ENCODE data around the gene RAPGEF5. TPM values are rescaled to one million over a fixed set of nuclear protein-coding genes. Genes with fewer than 3 reads are reported as not detected.
A peak's percentile ranks its signal among the peaks of the same experiment; 100 is the strongest.

The RAPGEF5 gene, protein sequence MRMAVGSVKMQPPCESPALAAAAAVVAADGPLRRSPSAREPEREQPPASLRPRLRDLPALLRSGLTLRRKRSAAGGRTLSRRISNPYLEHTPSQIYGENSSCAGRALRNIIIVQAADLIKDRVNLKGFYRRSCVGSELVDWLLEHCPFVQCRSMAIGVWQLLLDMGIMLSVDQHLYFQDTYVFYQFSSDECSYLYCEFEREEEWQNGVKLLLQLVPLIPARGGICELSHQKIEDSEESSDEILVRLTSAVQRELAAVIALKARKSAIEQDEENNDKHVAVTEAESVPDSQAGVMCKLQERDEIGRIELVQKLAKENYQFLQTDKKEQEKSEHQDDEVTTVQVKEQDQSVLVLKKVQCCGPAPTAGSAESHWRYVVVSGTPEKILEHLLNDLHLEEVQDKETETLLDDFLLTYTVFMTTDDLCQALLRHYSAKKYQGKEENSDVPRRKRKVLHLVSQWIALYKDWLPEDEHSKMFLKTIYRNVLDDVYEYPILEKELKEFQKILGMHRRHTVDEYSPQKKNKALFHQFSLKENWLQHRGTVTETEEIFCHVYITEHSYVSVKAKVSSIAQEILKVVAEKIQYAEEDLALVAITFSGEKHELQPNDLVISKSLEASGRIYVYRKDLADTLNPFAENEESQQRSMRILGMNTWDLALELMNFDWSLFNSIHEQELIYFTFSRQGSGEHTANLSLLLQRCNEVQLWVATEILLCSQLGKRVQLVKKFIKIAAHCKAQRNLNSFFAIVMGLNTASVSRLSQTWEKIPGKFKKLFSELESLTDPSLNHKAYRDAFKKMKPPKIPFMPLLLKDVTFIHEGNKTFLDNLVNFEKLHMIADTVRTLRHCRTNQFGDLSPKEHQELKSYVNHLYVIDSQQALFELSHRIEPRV
- total RNA-seq (2014; rRNA removed; shearing (Covaris generic)): 8.9 and 9.3 TPM in 2 replicates

- peak; percentile 49 for DNase-seq (ENCODE audit: low spot score)
Observed at GRCh38 chr7:22356701-22357310, at the start of gene RAPGEF5. RAPGEF5 (minus strand) TSS chr7:22357154; CDS start chr7:22357060, 94 bp downstream.

DNA sequence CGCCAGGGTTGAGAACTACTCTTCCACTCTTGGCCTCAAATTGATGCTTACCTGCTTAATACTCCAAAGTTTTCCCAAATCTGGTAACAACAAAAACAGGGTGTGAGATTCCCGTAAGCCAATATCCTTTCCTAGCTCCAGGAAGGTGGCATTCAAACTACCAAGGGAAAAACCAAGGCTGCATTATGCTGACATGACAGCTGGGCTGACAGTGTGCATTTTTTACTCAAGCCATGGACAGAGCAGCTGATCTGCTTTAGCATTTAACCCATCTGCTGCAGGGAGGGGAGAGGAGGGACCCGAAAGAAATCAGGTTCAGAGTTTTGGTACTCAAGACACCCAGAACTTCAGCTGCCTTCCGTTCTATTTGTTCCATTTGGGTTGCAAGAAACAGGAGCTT lies 49.8 kb upstream of the RAPGEF5 start:
- no peak for DNase-seq (ENCODE audit: low spot score)

DNA sequence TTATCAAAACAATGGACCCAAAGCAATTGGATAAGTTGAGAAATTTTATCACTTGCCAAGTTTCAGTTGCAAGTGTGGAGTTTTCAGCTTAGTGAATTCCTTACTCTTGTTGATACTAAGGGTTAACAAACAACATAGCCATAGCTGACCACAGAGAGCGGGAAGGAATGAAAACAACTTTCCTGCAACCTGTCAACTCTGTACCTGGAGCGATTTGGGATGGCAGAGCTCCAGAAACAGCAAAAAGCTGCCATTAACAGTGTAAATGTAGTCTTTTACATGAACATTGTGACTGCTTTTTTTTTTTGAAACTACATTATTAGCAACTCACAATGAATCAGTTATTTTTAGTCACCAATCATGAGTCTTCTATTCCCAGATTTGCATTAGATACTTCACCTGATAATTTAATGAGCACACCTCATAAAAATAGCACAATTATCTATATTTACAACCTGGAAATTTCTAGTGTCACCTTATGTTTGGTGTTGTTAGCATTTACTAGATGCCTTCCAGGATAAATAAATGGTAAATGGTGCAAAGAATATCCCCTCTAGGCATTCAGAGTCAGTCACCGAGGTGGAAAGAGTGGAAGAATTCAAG lies 47.6 kb upstream of the RAPGEF5 start:
- DNase-seq (ENCODE audit: low spot score): no peak

DNA sequence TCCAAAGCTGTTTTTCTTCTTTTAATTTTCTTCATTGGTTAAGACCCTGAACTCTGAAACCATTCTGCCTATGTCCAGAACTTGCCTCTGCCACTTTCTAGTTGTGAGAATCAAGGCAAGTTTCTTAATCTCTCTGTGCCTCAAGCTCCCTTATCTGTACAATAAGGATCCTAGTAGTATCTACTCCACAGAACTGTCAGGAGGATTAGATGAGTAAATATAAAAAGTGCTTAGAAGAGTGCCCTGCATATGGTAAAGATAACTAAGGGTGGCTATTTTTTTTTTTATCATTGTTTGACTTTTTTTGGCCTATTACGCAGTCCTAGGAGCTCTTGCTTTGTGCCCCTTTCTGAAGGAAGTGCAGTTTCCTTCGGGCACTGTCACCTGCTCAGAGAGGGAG lies 46.4 kb upstream of the RAPGEF5 start:
- no peak for DNase-seq (ENCODE audit: low spot score)

DNA sequence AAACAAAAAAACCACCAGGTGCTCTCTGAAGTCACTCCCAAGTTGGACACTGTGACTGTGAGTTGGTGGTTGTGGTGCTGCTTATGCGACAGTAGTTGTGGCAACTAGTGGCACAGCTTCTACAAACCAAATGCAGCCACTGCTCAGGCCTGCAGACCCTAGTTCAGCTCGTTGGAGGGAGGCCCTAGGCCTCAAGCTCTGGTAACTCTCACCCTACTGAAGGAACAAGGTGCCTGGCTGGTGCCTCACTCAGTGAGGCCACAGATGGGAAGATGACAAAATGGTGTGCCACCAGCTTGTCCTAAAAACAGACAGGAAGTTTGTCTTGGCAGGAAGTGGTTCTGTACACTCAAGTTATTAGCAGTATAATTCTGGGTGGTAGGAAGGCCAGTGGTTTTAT lies 45.3 kb upstream of the RAPGEF5 start:
- DNase-seq (ENCODE audit: low spot score): no peak

- DNase-seq (ENCODE audit: low spot score): no peak
Observed at GRCh38 chr7:22400936-22401553, 44.1 kb upstream of the RAPGEF5 start.

DNA sequence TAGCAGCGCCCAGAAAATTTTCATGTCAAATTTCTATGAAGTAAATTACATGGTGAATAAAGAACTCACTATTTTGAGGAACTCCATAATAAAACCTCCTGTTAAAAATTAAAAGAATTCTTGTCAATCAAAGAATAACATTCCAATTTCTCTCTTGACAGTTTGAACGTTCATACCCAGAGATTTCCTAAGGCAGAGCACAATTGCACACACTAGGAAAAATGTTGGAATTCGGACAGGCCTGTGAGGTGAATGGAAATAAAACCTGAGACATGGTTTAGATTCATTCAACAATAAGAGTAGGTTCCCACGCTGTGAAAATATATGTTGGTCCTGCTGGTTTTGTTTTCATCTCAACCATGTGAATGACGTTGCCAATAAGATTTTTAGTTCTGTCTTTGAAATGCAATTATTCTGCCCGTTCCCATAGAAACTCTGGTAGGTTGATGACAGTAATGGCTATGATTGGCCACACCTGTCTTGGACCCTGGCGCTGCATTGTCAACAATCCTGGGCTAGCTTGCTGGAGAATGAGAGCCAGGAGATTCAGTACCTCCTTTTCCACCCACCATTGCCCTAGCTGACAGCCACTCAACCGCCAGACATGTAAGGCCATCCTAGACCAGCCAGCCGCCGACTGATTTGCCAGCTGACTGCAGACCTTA lies 43.3 kb upstream of the RAPGEF5 start:
- DNase-seq (ENCODE audit: low spot score): no peak

DNA sequence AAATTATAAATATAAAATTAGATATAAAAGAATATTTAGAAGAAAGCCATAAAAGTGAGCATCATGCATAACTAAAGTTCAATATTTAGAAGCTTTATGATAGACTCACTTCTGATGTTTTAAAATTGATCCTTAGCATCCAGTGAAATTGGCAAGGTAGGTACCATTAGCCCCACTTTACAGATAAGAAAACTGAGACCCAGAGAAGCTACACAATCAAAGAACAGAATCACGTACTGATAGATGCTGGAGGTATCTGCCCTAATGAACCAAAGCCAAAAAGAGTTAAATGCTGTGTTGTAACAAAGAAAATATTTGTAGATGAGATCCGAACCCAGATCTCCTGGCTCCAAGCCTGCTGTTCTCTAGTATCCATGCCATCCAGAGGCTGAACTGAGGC lies 42.6 kb upstream of the RAPGEF5 start:
- DNase-seq (ENCODE audit: low spot score): no peak

DNA sequence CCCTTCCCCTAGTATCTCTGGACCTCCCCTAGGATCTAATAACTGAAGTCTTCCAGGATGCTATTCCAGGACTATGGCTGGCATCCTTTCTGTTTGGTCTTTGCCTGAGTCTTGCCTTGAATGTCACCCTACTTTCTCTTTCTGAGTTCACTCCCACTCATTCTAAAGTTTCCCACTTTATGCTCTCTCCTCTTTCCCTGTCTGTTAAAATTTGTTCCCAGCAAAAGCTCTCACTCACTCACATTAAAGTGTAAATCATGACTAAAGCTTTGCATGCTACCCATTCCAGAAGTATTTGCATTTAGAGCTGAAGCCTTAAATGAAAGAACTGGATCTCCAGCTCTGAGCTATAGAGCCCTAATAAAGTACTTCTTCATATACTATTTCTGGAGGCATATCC lies 42.1 kb upstream of the RAPGEF5 start:
- no peak for DNase-seq (ENCODE audit: low spot score)

GRCh38 chr7:22397981-22398380 lies 41.0 kb upstream of the RAPGEF5 start:
- no peak for DNase-seq (ENCODE audit: low spot score)

GRCh38 chr7:22395222-22395621 lies 38.3 kb upstream of the RAPGEF5 start:
- no peak for DNase-seq (ENCODE audit: low spot score)

DNA sequence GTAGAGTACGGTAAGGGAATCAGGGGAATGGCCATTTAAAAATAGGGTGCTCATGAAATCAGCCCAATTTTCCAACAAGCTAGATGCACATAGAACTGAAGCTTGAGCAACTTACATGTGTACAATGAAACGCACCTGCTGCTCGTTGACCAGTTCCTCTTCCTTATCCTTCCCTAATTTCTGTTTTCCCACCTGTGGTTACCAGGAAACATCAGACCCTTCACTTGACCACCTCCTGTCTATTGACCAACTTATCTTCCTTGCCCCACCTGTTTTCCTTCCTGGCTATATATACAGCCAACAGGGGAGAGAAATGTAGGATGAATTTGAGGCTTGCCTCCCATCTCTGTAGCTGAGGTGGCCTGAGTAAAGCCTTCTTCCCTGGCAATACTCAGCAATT lies 37.8 kb upstream of the RAPGEF5 start:
- no peak for DNase-seq (ENCODE audit: low spot score)

GRCh38 chr7:22393913-22394729 lies 37.2 kb upstream of the RAPGEF5 start:
- DNase-seq (ENCODE audit: low spot score): peak; percentile 16

GRCh38 chr7:22390516-22390915 lies 33.6 kb upstream of the RAPGEF5 start:
- no peak for DNase-seq (ENCODE audit: low spot score)

DNA sequence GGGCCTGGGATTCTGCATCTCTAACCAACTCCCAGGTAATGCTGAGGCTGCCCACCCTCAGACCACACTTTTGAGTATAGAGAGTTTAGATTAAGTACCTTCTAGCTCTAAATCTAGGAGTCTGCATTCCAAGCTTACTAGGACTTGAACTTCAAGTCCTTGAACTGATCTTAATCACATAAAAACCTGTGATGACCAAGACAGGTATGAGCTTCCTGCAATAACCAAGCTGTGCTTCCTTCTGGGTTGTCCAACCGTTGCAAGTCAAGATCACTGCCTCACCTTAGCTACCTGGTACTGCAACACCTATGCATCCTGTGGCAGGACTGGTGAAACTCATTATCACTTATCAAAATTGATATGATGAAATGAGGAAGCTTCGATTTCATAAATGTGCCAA lies 32.9 kb upstream of the RAPGEF5 start:
- no peak for DNase-seq (ENCODE audit: low spot score)

DNA sequence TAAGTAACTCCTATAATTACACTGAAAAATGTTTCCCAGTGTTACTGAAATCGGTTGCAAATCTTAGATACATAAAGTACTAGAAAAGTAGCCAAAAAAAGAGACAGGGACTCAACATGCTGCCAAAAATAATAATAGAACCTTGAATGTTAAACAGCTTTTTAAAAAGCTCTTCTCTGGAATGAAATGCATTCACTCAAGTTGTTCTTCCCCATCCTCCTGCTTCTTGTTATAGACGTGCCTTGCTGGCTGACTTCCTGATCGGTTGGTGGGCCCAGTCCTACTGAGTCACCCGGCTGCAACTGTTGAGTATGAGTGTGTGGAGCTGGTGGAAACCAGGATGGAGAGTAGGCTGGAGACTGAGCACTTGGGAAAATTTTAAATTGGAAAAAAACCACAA lies 30.6 kb upstream of the RAPGEF5 start:
- DNase-seq (ENCODE audit: low spot score): no peak

DNA sequence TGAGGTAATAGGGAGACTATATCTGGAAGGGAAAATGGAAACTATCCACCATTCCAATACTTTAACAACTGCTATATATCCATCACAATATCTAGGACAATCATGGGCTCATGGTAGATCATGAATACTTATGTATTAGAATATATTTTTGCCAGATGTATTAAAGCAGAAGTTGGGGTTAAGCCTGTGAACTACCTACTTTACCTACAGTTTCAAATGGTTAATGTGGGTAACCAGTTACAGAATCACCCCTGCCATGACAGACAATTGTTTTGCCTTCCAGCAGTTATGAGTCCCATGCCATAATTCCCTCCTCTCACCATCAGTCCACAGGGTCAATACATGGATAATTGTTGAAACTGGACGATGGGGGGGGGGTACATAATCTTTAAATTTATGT lies 29.9 kb upstream of the RAPGEF5 start:
- DNase-seq (ENCODE audit: low spot score): no peak

DNA sequence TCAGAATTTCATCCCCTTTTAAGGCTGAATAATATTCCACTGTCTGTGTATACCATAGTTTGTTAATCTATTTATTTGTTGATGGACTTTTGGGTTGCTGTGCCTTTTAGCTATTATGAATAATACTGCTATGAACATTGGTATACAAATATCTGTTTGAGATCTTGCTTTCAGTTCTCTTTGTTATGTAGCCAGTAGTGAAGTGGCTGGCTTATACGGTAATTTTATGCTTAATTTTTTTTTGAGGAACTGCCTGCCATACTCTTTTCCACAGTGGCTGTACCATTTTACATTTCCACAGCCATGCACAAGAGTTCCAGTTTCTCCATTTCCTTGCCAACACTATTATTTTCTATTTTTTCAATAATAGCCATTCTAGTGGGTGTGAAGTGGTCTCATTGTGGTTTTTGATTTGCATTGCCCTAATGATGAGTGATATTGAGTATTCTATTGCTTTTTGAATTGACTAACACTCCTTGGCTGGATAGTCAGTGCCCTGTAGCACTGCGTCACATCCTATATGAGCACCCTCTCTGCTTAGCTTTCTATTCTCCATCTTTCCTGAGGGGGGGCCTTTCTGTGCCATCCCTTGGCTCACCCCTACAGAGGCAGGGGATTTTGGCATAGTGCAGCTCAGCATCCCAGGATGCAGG lies 29.4 kb upstream of the RAPGEF5 start:
- DNase-seq (ENCODE audit: low spot score): no peak

DNA sequence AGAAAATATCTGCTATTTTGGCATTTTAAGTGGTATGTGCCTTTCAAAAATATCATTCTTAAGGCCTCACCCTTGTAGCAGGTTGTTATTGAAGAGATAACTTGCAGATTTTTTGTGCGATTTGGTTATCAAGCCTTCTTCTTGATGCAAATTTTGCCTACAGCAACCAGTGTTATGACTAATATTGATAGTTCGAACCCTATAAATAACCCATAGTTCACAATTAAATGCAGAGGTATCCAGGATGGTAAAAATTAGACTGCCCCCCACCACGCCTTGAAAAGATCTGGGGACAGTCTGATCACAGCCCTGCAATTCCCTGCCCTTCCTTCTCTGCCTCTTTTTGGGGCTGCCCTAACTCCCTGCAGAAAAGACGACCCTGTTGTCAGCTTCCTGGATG lies 28.4 kb upstream of the RAPGEF5 start:
- no peak for DNase-seq (ENCODE audit: low spot score)

Measured in HT-29 (cell line).